Ishikawa (cell line): ENCODE results near the gene ZIC5.

ENCODE experiments used
- CEBPB ChIP-seq: IDR thresholded peaks from 2 replicates; pipeline ENCODE4 v1.6.1; 2012
- CREB1 ChIP-seq: IDR thresholded peaks from 2 replicates; pipeline ENCODE4 v1.6.1; 2012; ENCODE audit warnings: low read depth
- EGR1 ChIP-seq: IDR thresholded peaks from 2 replicates; pipeline ENCODE4 v1.6.1; 2012
- EP300 ChIP-seq: IDR thresholded peaks from 2 replicates; pipeline ENCODE4 v1.6.1; 2012; ENCODE audit warnings: borderline replicate concordance
- FOXM1 ChIP-seq: IDR thresholded peaks from 2 replicates; pipeline ENCODE4 v1.6.1; 2012; ENCODE audit warnings: low read depth, borderline replicate concordance
- MAX ChIP-seq: IDR thresholded peaks from 2 replicates; pipeline ENCODE4 v1.6.1; 2012
- NFIC ChIP-seq: IDR thresholded peaks from 2 replicates; pipeline ENCODE4 v1.6.1; 2012
- RAD21 ChIP-seq: IDR thresholded peaks from 2 replicates; pipeline ENCODE4 v1.6.1; 2012; ENCODE audit warnings: low read depth
- TAF1 ChIP-seq: IDR thresholded peaks from 2 replicates; pipeline ENCODE4 v1.6.1; 2012; ENCODE audit warnings: low read depth, mild to moderate bottlenecking
- TCF12 ChIP-seq: IDR thresholded peaks from 2 replicates; pipeline ENCODE4 v1.6.1; 2012; ENCODE audit warnings: low read depth
- YY1 ChIP-seq: IDR thresholded peaks from 2 replicates; pipeline ENCODE4 v1.6.1; 2012; ENCODE audit warnings: low read depth
- TF ChIP-seq, protein P1 (sequence below): IDR thresholded peaks from 2 replicates; pipeline ENCODE4 v1.6.1; 2012; ENCODE audit warnings: low read depth, mild to moderate bottlenecking
- TF ChIP-seq, protein P2 (sequence below): IDR thresholded peaks from 2 replicates; pipeline ENCODE4 v1.6.1; 2012

DNA sequence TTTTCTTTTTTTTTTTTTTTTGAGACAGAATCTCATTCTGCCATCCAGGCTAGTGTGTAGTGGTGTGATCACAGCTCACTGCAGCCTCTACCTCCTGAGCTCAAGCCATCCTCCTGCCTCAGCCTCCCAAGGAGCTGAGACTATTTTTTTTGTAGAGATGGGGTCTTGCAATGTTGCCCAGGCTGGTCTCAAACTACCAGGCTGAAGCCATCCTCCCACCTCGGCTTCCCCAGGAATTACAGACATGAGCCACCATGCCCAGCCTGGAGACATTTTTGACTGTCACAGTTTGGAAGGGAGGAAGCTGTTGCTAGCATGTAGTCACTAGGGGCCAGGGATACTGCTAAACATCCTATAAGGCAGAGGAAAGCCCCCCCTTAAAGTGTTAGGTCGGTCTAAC lies 23.9 kb downstream of the ZIC5 start:
- no peak for TF ChIP-seq YY1
- TF ChIP-seq CEBPB = no peak
- TF ChIP-seq EP300 = no peak
- TF ChIP-seq, protein P1, sequence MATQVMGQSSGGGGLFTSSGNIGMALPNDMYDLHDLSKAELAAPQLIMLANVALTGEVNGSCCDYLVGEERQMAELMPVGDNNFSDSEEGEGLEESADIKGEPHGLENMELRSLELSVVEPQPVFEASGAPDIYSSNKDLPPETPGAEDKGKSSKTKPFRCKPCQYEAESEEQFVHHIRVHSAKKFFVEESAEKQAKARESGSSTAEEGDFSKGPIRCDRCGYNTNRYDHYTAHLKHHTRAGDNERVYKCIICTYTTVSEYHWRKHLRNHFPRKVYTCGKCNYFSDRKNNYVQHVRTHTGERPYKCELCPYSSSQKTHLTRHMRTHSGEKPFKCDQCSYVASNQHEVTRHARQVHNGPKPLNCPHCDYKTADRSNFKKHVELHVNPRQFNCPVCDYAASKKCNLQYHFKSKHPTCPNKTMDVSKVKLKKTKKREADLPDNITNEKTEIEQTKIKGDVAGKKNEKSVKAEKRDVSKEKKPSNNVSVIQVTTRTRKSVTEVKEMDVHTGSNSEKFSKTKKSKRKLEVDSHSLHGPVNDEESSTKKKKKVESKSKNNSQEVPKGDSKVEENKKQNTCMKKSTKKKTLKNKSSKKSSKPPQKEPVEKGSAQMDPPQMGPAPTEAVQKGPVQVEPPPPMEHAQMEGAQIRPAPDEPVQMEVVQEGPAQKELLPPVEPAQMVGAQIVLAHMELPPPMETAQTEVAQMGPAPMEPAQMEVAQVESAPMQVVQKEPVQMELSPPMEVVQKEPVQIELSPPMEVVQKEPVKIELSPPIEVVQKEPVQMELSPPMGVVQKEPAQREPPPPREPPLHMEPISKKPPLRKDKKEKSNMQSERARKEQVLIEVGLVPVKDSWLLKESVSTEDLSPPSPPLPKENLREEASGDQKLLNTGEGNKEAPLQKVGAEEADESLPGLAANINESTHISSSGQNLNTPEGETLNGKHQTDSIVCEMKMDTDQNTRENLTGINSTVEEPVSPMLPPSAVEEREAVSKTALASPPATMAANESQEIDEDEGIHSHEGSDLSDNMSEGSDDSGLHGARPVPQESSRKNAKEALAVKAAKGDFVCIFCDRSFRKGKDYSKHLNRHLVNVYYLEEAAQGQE = no peak
- TF ChIP-seq NFIC = no peak
- TF ChIP-seq CREB1 = no peak
- TF ChIP-seq TAF1 = no peak
- no peak for TF ChIP-seq MAX
- TF ChIP-seq FOXM1 = no peak
- no peak for TF ChIP-seq RAD21
- TF ChIP-seq TCF12 = no peak
- no peak for TF ChIP-seq EGR1
- TF ChIP-seq, protein P2, sequence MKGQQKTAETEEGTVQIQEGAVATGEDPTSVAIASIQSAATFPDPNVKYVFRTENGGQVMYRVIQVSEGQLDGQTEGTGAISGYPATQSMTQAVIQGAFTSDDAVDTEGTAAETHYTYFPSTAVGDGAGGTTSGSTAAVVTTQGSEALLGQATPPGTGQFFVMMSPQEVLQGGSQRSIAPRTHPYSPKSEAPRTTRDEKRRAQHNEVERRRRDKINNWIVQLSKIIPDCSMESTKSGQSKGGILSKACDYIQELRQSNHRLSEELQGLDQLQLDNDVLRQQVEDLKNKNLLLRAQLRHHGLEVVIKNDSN = no peak
